ENCODE data around the gene TRPM5. TPM values are rescaled to one million over a fixed set of nuclear protein-coding genes. Genes with fewer than 3 reads are reported as not detected.
A peak's percentile ranks its signal among the peaks of the same experiment; 100 is the strongest.
"Not testable (repeated sequence)": the region's sequence is repeated elsewhere in the genome, so short reads cannot be mapped to it uniquely, and the experiment has no call there.

TRPM5 gene
- total and polyA plus RNA-seq, 5 donors from 2014 or later, result 0.17 TPM; not detected in 4

- Histone ChIP-seq H3K27ac (ENCODE audit: insufficient read depth, low read length, poor library complexity, severe bottlenecking) (no peak overlapping the region), H3K36me3 (ENCODE audit: control insufficient read depth, insufficient read depth, low read length) (no peaks in the 10 kb centered on the region), H3K4me1 (ENCODE audit: control insufficient read depth, insufficient read depth, low read length, poor library complexity, severe bottlenecking) (peaks cover 4% of the 10 kb centered on the region), H3K9me3 (ENCODE audit: control insufficient read depth in 2 of 2, low read length in 2 of 2) (peaks cover 7 to 12% of the 10 kb centered on the region in 2 experiments), H3K27me3 (ENCODE audit: control insufficient read depth, insufficient read depth, low read length) (no peaks in the 10 kb centered on the region), H3K4me3 (ENCODE audit: low read depth, low read length) (no peak overlapping the region)
- peak; percentile 50 to 64 for ATAC-seq (ENCODE audit: low read depth in 2 of 2)
- DNase-seq, result peak in 1 of 3 donors; percentile 28
- Mint-ChIP-seq H3K4me3 (peak overlapping the region in 2 of 4 donors; percentile 4 to 63), H3K4me1 (peaks cover 0 to 27% (median 8%) of the 10 kb centered on the region in 4 donors), H3K9me3 (peaks cover 2 to 25% (median 14%) of the 10 kb centered on the region in 7 donors), H3K27me3 (no peaks in the 10 kb centered on the region), H3K36me3 (peaks cover 56% of the 10 kb centered on the region), H3K27ac (peak overlapping the region in 2 of 3 donors; percentile 26 to 61)
Observed at GRCh38 chr11:2481253-2481652, 36.9 kb upstream of the TRPM5 start.

GRCh38 chr11:2480874-2481220 lies 36.5 kb upstream of the TRPM5 start:
- peak overlapping the region in 2 of 3 donors; percentile 26 to 61 for H3K27ac Mint-ChIP-seq
- H3K4me1 ChIP-seq (ENCODE audit: control insufficient read depth, insufficient read depth, low read length, poor library complexity, severe bottlenecking), result peaks cover 4% of the 10 kb centered on the region
- no peak overlapping the region for H3K27ac ChIP-seq (ENCODE audit: insufficient read depth, low read length, poor library complexity, severe bottlenecking)
- peaks cover 53% of the 10 kb centered on the region for H3K36me3 Mint-ChIP-seq
- H3K4me3 Mint-ChIP-seq, result peak overlapping the region in 3 of 4 donors; percentile 20 to 66 (median 63)
- peaks cover 7 to 12% of the 10 kb centered on the region in 2 experiments for H3K9me3 ChIP-seq (ENCODE audit: control insufficient read depth in 2 of 2, low read length in 2 of 2)
- H3K9me3 Mint-ChIP-seq, result peaks cover 2 to 23% (median 14%) of the 10 kb centered on the region in 7 donors
- no peaks in the 10 kb centered on the region for H3K27me3 ChIP-seq (ENCODE audit: control insufficient read depth, insufficient read depth, low read length)
- peaks cover 0 to 27% (median 8%) of the 10 kb centered on the region in 4 donors for H3K4me1 Mint-ChIP-seq
- DNase-seq (no peak), ATAC-seq (ENCODE audit: low read depth in 2 of 2) (peak; percentile 22 to 54)
- no peak overlapping the region for H3K4me3 ChIP-seq (ENCODE audit: low read depth, low read length)
- H3K27me3 Mint-ChIP-seq, result no peaks in the 10 kb centered on the region
- no peaks in the 10 kb centered on the region for H3K36me3 ChIP-seq (ENCODE audit: control insufficient read depth, insufficient read depth, low read length)

GRCh38 chr11:2480067-2480873 lies 36.0 kb upstream of the TRPM5 start:
- H3K27me3 Mint-ChIP-seq, result not testable (repeated sequence)

GRCh38 chr11:2477936-2478335 lies 33.6 kb upstream of the TRPM5 start:
- Mint-ChIP-seq H3K4me3 (no peak overlapping the region), H3K27ac (no peak overlapping the region)

More at GRCh38 chr11:2480067-2480873, 36.0 kb upstream of the TRPM5 start:
- H3K27me3 ChIP-seq (ENCODE audit: control insufficient read depth, insufficient read depth, low read length); DNase-seq; H3K36me3 ChIP-seq (ENCODE audit: control insufficient read depth, insufficient read depth, low read length); H3K4me1 ChIP-seq (ENCODE audit: control insufficient read depth, insufficient read depth, low read length, poor library complexity, severe bottlenecking); H3K4me3 ChIP-seq (ENCODE audit: low read depth, low read length); H3K27ac ChIP-seq (ENCODE audit: insufficient read depth, low read length, poor library complexity, severe bottlenecking): not testable (repeated sequence)
- Mint-ChIP-seq H3K27ac (peak overlapping the region in 1 of 3 donors; percentile 61), H3K9me3 (peaks cover 2 to 20% (median 14%) of the 10 kb centered on the region in 7 donors), H3K36me3 (peaks cover 48% of the 10 kb centered on the region), H3K4me3 (peak overlapping the region in 3 of 4 donors; percentile 20 to 66 (median 63)), H3K4me1 (peaks cover 0 to 30% (median 8%) of the 10 kb centered on the region in 4 donors)
- peaks cover 4 to 12% of the 10 kb centered on the region in 2 experiments for H3K9me3 ChIP-seq (ENCODE audit: control insufficient read depth in 2 of 2, low read length in 2 of 2)
- ATAC-seq (ENCODE audit: low read depth in 2 of 2), result peak in 1 of 2 donors; percentile 23

GRCh38 chr11:2477254-2477653 lies 32.9 kb upstream of the TRPM5 start:
- Mint-ChIP-seq H3K9me3 (peaks cover 2 to 18% (median 6%) of the 10 kb centered on the region in 7 donors), H3K4me3 (no peak overlapping the region), H3K27ac (no peak overlapping the region), H3K4me1 (peaks cover 0 to 21% (median 9%) of the 10 kb centered on the region in 4 donors), H3K36me3 (peaks cover 26% of the 10 kb centered on the region), H3K27me3 (no peaks in the 10 kb centered on the region)
- no peak overlapping the region for H3K4me3 ChIP-seq (ENCODE audit: low read depth, low read length)
- no peaks in the 10 kb centered on the region for H3K36me3 ChIP-seq (ENCODE audit: control insufficient read depth, insufficient read depth, low read length)
- no peak overlapping the region for H3K27ac ChIP-seq (ENCODE audit: insufficient read depth, low read length, poor library complexity, severe bottlenecking)
- DNase-seq (no peak), ATAC-seq (ENCODE audit: low read depth in 2 of 2) (no peak)
- H3K27me3 ChIP-seq (ENCODE audit: control insufficient read depth, insufficient read depth, low read length), result no peaks in the 10 kb centered on the region
- peaks cover 4% of the 10 kb centered on the region for H3K4me1 ChIP-seq (ENCODE audit: control insufficient read depth, insufficient read depth, low read length, poor library complexity, severe bottlenecking)
- peaks cover 4 to 12% of the 10 kb centered on the region in 2 experiments for H3K9me3 ChIP-seq (ENCODE audit: control insufficient read depth in 2 of 2, low read length in 2 of 2)

More at GRCh38 chr11:2477936-2478335, 33.6 kb upstream of the TRPM5 start:
- no peak for ATAC-seq (ENCODE audit: low read depth in 2 of 2)
- Mint-ChIP-seq H3K27me3 (no peaks in the 10 kb centered on the region), H3K36me3 (peaks cover 33% of the 10 kb centered on the region), H3K9me3 (peaks cover 2 to 20% (median 11%) of the 10 kb centered on the region in 7 donors), H3K4me1 (peaks cover 0 to 26% (median 8%) of the 10 kb centered on the region in 4 donors)
- no peaks in the 10 kb centered on the region for H3K36me3 ChIP-seq (ENCODE audit: control insufficient read depth, insufficient read depth, low read length)
- no peak overlapping the region for H3K4me3 ChIP-seq (ENCODE audit: low read depth, low read length)
- H3K9me3 ChIP-seq (ENCODE audit: control insufficient read depth in 2 of 2, low read length in 2 of 2), result peaks cover 4 to 12% of the 10 kb centered on the region in 2 experiments
- H3K27ac ChIP-seq (ENCODE audit: insufficient read depth, low read length, poor library complexity, severe bottlenecking), result no peak overlapping the region
- no peak for DNase-seq
- peaks cover 4% of the 10 kb centered on the region for H3K4me1 ChIP-seq (ENCODE audit: control insufficient read depth, insufficient read depth, low read length, poor library complexity, severe bottlenecking)
- no peaks in the 10 kb centered on the region for H3K27me3 ChIP-seq (ENCODE audit: control insufficient read depth, insufficient read depth, low read length)

- Histone ChIP-seq H3K4me1 (ENCODE audit: control insufficient read depth, insufficient read depth, low read length, poor library complexity, severe bottlenecking) (no peaks in the 10 kb centered on the region), H3K9me3 (ENCODE audit: control insufficient read depth in 2 of 2, low read length in 2 of 2) (peaks cover 4 to 12% of the 10 kb centered on the region in 2 experiments), H3K36me3 (ENCODE audit: control insufficient read depth, insufficient read depth, low read length) (no peaks in the 10 kb centered on the region), H3K4me3 (ENCODE audit: low read depth, low read length) (no peak overlapping the region), H3K27me3 (ENCODE audit: control insufficient read depth, insufficient read depth, low read length) (no peaks in the 10 kb centered on the region), H3K27ac (ENCODE audit: insufficient read depth, low read length, poor library complexity, severe bottlenecking) (no peak overlapping the region)
- no peak for DNase-seq
- ATAC-seq (ENCODE audit: low read depth in 2 of 2), result no peak
- H3K27ac Mint-ChIP-seq, result no peak overlapping the region
- H3K36me3 Mint-ChIP-seq, result peaks cover 18% of the 10 kb centered on the region
- no peak overlapping the region for H3K4me3 Mint-ChIP-seq
- H3K9me3 Mint-ChIP-seq, result peaks cover 2 to 18% (median 6%) of the 10 kb centered on the region in 7 donors
- H3K27me3 Mint-ChIP-seq, result no peaks in the 10 kb centered on the region
- peaks cover 0 to 17% (median 8%) of the 10 kb centered on the region in 4 donors for H3K4me1 Mint-ChIP-seq
Observed at GRCh38 chr11:2475136-2475918, 31.0 kb upstream of the TRPM5 start.

GRCh38 chr11:2474059-2474901 lies 30.0 kb upstream of the TRPM5 start:
- Mint-ChIP-seq H3K4me3 (no peak overlapping the region), H3K27me3 (no peaks in the 10 kb centered on the region), H3K4me1 (peaks cover 0 to 18% (median 8%) of the 10 kb centered on the region in 4 donors), H3K36me3 (peaks cover 13% of the 10 kb centered on the region), H3K27ac (peak overlapping the region in 1 of 3 donors; percentile 77), H3K9me3 (peaks cover 0 to 11% (median 6%) of the 10 kb centered on the region in 7 donors)
- no peaks in the 10 kb centered on the region for H3K4me1 ChIP-seq (ENCODE audit: control insufficient read depth, insufficient read depth, low read length, poor library complexity, severe bottlenecking)
- DNase-seq, result no peak
- no peaks in the 10 kb centered on the region for H3K36me3 ChIP-seq (ENCODE audit: control insufficient read depth, insufficient read depth, low read length)
- no peak overlapping the region for H3K27ac ChIP-seq (ENCODE audit: insufficient read depth, low read length, poor library complexity, severe bottlenecking)
- ATAC-seq (ENCODE audit: low read depth in 2 of 2), result no peak
- peaks cover 0 to 2% of the 10 kb centered on the region in 2 experiments for H3K9me3 ChIP-seq (ENCODE audit: control insufficient read depth in 2 of 2, low read length in 2 of 2)
- no peak overlapping the region for H3K4me3 ChIP-seq (ENCODE audit: low read depth, low read length)
- H3K27me3 ChIP-seq (ENCODE audit: control insufficient read depth, insufficient read depth, low read length), result no peaks in the 10 kb centered on the region

Data from CD4-positive, CD25-positive, alpha-beta regulatory T cell (primary cell).